GM18858 (cell line): ENCODE data around the gene TBC1D20.
A peak's percentile ranks its signal among the peaks of the same experiment; 100 is the strongest.

ENCODE experiments used
- ATAC-seq: cut with Tn5 transposase; IDR thresholded peaks from one replicate; pipeline ENCODE4 v1.9.1; 2021; ENCODE audit not compliant: unreplicated experiment

The TBC1D20 gene

DNA sequence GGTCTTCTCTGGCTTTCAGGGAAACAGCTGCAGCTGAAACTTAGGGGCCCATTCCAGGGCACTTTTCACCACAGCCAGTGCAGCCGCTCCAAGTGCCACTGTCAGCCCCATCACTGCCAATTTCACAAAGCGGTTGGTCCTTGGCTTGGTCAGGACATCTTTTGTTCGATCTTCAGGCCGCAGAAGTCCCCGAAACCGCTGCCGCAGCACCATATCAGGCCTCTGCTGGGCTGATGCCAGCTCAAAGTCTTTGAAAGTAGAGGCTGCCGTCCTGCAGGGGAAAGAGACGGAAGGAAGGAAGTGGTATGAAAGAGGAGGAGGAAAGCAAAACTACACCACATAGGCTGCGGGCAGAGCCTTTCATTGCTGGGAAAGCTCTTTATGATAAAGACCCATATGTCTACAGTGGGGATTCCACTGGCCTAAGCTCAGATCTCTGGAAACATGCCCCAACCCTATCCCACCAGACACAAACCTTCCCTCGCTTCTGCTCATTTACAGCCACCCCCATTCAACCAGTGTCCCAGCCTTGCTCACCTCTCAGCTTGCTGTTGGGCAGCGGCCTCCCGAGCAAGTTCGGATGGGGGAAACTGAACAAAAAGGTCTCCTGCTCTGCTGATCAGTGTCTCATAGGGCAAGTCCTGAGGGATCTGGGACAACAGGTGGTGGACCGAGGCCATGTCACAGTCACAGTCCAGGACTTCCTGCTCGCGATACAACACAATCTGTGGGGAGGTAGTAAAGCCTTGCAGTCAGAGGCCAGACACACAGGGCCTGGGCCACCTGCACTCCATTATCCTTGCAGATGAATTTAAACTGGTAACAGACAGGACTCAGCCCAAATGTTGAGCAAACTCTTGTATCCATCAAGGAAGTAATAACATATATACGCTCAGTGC lies 23.5 kb downstream of the TBC1D20 start:
- ATAC-seq: no peak

DNA sequence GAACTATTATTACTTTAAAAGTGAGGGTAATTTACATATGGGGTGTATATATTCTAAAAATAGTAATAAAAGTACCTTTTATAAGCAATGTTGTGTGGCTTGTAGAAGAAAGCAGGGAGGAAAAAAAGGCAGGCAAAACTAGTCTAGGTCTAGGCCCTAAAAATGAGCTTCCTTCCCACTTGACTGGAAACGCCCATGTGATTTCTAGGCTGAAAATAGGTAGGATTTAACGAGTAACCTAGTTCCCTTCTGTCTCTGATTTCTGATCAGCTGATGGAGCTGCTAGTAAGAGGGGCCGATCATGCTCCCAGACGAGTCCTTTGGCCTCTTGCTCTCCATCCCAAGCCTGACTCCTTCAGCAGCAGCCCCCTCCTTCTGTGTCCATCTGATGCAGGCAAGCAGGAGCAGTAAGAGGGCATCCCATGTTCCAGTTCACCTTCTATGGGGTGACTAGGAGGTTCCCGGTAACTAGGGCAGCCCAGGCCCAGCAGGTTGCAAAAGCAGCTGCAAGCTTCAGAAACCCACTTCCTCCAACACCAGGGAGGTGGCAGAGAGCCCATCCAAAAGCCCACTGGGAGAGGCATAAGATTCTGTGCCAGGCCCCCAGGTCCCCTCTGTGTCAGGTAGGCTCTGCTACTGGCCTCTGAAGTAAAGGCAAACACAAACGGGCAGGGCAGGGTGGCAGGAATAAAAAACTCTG lies 24.4 kb downstream of the TBC1D20 start:
- ATAC-seq: no peak

DNA sequence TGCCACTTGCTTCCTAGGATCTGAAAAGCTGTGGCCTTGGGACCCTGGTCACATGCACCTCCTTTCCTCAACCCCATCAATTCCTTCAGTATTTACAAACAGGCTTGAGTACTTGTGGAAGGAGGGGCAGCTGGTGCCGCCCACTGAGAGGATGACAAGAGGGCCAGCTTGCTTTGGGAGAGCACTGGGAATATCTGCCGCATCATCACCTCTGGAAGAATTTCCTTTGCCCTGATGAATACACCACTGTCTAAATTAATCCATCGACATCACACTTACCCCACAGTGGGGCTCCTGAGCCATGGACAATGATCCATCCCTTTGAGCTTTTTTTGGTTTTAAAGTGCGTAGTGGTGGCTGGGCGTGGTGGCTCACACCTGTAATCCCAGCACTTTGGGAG lies 25.9 kb downstream of the TBC1D20 start:
- ATAC-seq: no peak

DNA sequence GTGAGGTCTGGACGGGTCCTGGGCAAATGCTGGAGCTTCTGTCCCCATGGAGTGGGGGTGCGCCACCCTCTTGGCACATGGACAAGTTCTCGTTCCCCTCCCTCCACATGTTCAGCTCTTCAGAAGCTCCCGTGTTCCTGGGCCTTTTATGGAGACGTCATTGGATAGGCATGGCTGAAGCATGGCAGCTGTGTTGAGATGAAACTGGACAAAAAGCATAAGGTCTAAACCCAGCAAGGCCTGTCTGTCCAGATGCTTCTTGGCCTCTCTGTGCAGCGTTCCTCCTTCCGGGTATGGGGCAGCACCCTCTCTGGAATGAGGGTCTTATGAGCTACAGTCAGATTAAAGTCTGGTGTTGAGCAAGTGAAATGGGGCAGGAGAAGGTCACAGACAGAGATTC lies 26.8 kb downstream of the TBC1D20 start:
- ATAC-seq: no peak

DNA sequence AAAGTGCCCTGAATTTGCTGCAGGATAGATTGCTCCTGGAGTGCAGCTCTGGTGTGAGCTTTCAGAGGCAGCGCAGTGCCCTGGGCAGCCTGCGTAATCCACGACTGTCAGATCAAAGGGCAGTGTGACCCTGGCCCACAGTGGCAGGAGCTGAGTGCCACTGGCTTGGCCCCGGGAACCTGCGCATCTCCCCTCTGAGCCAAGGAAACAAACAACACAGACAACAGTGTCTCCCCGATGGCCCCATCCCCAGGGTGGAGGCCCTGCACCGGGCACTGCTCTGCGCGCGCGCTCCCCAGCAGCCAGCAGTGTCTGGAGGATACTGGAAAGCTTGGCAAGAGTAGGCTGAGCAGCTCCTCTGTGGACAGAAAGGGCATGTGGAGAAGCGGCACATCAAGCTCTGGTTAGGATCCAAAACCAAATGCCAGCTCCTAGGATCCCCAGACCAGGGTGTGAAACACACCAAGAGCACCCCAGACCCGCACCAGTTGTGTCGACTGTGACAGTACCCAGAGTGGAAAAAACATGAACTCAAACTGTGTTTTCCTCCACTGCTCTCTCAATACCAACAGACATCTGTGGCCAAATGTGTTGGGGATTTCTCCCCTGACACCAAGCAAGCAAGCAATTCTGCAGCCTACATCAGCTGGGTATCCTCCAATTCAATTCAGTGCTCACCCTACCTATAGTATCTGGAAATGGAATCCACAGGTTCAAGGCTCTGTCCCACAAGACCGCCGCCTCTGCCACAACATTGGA lies 27.5 kb downstream of the TBC1D20 start:
- no peak for ATAC-seq

DNA sequence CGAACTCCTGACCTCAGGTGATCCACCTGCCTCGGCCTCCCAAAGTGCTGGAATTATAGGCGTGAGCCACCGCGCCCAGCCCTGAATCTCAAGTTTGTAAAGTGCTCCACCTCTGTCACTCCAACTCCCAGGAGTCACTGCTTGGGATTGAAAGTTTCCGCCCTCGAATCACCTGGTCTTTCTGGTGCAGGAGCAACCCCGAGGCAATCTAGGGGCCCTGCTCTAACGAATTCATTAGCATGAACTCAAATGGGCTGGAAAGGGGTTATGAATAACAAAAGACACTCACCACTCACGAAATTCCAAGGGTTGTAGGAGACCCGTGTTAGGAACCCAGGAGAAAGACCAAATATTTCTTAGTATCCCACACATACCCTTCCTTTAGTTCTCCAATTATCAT lies 28.1 kb downstream of the TBC1D20 start:
- no peak for ATAC-seq

DNA sequence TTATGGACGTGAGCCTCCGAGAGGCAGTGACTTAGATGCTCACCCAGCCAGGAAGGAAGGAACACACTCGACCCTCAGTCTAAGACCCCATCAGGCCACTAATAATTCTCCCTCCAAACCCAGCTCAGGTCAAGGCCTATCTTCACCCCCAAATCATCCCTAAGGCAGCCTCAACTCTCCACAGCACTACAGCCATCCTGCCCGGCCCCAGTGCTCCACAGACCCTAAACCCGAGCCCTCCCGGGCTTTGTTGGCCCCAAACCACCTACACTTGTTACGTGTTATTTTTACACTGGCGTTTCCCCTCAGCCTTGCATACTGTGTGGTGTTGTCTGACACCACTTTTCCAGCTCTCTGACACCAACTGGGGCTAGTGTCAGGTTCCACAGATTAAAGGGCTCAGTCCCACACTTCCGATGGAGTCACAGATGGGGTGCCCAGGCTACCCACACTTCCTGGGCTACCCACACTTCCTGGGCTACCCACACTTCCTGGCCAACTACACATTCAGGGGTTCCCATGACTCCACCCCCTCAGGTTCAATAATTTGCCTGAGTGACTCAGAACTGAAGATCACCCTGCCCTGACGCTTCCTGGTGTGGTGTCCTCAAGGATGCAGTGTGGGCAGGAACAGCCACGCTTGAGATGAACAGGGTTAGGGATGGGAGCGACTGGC lies 28.9 kb downstream of the TBC1D20 start:
- ATAC-seq: peak; percentile 80

DNA sequence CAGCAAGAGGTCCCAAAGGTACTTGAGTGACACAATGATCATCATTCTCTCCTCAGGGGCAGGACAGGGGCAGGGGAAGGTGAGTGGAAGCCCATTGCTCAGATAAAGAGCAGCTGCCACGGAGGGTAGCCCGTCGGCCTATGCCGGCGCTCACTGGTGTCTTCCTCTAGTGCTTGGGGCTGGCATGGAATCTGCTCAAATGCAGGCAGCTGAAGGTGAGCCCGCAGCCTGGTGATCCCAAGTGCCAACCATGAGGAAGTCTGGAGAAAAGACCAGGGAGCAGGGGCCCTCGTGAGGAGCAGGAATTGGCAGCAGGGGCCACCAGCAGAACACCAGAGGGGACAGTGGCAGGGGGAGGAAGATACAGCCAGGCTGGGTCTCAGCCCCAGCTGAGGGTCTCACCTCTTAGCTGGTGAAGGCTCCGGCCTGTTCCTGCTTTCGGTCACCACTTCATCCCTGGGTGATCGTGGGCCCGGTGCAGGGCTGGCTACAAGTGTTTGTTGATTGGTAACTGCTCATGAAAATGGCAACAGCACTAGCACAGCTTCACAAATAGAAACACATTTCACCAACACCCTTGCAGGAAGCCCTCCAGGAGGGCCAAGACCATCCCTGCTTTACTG lies 29.5 kb downstream of the TBC1D20 start:
- no peak for ATAC-seq

DNA sequence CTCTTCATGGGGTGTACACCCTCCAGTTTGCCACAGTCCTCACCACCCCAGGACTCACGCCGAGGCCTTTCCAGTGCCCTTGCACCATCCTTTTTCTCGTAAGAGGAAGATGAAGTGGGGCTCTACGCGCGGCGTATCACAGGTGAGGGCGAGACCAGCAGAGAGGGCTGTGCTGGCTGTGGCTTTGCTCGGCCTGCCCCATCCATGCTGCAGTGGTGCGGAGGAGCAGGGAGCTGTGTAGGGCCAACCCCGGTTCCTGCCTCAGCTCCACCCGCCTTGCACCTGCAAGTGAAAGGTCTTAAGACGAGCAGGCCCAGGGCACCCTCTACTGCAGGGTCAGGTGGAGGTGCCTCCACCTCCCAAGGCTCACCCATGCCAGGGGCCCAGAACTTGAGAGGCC lies 30.1 kb downstream of the TBC1D20 start:
- no peak for ATAC-seq

DNA sequence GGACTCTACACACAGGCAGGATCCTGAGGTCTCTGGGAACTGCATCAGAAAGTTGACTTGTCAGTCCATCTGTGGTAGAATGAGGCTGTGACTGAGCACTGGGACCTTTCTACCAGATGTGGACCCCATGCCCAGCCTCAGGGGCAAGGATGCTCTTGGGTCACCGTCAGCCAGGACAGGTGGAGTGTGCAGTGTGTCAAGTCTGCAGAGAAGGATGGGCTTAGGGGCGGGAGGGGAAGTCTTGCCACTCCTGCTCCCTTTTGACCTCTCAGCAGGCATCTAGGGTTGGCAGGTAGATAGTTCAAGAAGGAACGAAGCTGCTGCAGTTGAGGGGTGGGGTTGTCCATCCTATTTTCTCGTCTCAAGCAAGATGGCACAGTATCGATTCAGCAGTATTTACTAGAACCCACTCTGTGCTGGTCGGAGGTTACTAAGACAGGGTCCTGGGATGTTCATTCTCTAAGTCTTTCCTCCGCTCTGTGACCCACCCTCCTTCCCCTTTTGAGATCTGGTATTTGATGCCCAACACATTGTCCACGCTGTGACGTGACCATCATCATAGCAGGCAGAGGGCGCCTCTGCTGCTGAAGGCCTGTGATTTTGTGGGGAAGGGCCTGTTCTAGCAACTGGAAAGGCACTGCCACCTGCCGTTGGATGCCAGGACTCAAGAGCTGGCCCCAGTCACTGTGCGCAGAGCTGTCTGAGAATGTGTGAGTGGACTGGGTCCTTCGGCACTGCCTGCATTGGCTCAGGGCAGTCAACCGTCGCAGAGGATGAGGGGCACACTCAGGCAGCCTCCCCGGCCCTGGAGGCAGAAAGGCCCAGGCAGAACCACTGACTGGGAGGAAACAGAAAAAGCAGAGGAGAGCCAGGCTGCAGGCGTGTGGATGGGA lies 31.1 kb downstream of the TBC1D20 start:
- no peak for ATAC-seq

DNA sequence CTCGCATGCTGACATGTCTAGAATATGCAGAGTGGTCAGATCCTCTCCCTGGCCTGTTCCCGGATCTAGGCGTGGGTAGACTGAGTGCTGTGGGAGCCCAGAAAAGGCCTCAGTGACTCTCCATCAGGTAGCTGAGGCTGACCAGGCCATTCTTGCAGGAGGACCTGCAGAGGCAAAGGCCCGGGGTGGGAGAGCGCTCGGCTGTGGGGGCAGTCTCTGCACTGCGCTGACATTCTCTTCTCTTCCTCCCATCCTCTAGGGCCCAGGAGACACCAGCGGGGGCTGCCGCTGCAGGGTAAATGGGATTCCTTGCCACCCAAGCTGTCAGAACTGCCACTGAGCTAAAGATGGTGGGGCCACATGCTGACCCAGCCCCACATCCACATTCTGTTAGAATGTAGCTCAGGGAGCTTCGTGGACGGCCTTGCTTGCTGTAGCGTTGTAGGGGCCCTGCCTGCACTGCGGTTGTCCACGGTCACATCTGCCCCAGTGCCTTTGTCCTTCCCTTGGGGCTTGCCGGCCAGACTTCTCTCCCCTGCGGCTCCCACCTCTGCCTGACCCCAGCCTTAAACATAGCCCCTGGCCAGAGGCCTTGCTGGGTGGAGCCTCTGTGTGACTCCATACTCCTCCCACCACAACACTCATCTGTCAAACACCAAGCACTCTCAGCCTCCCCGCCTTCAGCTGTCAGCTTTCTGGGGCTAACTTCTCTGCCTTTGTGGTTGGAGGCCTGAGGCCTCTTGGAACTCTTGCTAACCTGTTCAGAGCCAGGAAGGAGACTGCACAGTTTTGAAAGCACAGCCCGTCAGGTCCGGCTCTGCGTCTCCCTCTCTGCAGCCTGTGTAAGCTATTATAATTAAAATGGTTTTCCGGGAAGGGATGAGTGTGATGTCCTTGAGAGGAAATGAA lies 32.0 kb downstream of the TBC1D20 start:
- ATAC-seq: no peak

DNA sequence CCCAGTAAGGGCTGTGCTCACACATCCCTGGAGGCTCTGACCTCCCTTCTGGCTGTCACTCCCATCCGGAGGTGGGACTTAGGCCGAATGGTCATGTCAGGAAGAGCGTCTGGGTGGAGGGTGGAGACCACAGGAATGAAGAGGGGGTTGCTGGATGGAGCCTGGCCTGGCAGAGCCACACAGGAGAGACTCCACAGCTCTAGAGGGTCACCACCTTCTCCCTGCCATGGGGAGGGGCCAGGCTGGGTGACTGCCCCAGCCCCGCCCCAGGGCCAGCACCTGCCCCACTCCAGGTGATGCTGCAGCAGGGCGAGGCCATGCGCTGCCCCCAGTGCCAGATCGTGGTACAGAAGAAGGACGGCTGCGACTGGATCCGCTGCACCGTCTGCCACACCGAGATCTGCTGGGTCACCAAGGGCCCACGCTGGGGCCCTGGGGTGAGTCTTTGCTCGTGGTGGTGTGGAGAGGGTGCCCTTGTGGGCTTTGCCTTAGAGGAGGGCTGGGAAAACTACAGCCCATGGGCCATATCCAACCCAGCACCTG lies 33.6 kb downstream of the TBC1D20 start:
- no peak for ATAC-seq

DNA sequence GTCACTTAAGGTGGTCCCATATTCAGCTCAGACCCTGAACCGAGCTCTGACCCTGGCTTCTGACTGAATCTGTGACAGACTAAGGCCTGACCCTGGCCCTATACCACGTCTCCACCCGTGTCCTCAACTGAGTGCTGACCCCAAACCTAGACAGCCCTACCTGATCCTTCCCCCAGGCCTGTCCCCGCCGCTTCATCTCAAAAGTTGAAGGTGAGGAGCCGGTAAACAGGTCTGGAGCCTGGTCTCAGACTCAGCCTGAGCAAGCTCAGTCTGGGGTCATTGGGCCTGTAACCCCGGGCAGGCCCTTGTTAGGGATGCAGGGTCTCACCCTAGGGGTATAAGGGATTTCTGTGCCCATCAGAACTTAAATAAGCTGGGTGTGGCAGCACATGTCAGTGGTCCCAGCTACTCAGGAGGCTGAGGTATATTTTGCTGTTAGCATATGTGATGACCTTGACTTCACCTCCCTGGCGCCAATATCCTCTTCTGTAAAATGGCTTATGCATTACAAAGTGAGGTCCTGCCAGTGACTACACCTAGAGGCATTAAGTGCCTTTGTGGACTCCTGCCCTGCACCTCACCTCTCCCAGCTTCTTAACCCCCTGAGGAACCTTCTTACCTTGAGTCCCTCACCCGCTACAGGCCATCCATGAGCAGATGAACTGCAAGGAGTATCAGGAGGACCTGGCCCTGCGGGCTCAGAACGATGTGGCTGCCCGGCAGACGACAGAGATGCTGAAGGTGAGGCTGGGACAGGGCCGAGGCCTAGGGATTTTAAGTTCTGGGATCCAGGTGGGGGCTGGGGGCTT lies 34.3 kb downstream of the TBC1D20 start:
- no peak for ATAC-seq

DNA sequence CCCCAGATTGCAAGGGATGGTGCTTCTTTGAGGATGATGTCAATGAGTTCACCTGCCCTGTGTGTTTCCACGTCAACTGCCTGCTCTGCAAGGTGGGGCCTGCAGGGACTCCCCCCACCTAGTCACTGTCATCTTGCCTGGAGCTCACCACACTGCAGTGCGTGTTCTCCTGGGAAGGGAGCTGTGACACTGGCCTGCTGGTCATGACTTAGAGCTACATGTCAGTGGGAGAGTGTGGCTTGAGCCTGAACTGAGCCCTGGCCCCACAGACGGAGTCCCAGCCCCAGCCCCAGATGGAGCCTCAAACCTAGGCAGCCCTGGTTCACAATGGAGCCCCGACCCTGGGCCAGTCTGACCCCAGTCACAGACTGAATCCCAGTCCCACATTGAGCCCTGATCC lies 34.9 kb downstream of the TBC1D20 start:
- no peak for ATAC-seq

DNA sequence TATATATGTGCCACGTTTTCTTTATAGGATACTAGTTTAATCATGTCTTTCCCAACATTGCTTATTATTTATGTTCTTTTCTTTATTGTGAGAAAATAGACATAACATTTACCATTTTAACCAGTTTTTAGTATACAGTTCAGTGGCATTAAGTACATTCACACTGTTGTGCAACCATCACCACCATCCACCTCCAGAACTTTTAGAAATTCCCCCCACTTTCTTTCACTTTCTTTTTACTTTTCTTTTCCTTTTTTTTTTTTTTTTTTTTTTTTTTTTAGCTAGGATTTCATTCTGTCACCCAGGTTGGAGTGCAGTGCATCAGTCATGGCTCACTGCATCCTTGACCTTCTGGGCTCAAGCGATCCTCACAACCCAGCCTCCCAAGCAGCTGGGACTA lies 35.8 kb downstream of the TBC1D20 start:
- ATAC-seq: no peak

DNA sequence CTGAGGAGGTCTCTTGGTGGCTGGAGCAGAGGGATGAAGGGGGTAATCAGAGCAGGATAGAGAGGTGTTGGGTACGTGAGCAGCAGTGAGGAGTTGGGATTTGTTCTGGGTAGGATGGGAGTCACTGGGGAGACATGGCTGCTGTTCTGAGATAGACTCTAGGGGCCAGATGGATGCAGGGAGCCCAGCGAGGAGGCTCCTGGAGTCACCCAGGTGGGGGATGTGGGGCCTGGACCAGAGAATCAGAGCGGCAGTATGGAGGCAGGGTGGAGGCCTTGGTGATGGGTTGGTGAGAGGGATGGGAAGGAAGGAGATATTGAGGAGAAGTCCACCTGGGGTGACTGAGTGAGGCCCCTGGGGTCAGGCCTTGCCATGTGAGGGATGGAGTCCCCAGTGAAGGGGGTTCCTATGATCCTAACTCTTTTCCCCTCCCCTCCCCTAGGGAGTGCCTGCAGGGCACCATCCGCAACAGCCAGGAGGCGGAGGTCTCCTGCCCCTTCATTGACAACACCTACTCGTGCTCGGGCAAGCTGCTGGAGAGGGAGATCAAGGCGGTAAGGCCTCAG lies 40.6 kb downstream of the TBC1D20 start:
- ATAC-seq: no peak
